Thoracic aorta (tissue), 2 donors: Measurements from ENCODE around the gene DYNLRB1. TPM values are rescaled to one million over a fixed set of nuclear protein-coding genes. Genes with fewer than 3 reads are reported as not detected.

ENCODE experiments used
- ATAC-seq: fragments of 150-250 bp; one replicate; pipeline ENCODE4 v1.8.0; 2017; ENCODE audit warnings: low read depth; ENCODE audit not compliant: insufficient number of reproducible peaks, low FRiP score
- DNase-seq: peaks from one replicate; pipeline ENCODE4 v3.0.0-alpha.2; 2020; ENCODE audit warnings: low spot score
- H3K27ac ChIP-seq, 2 donors: fragments of 200-600 bp; sonication (generic); 1 replicate in 1 of 2; 2 replicates in 1 of 2; pipeline ENCODE4 v1.5.1; 2016; ENCODE audit warnings: mild to moderate bottlenecking in 2 of 2, moderate library complexity in 2 of 2
- H3K27me3 ChIP-seq: fragments of 200-600 bp; sonication (generic); replicated peaks from 2 replicates; pipeline ENCODE4 v1.6.0; 2016; ENCODE audit warnings: mild to moderate bottlenecking; ENCODE audit not compliant: insufficient read depth
- H3K36me3 ChIP-seq: fragments of 200-600 bp; sonication (generic); one replicate; pipeline ENCODE4 v1.5.1; 2016
- H3K4me1 ChIP-seq, 2 donors: fragments of 200-600 bp; sonication (generic); 1 replicate in 1 of 2; 2 replicates in 1 of 2; pipeline versions ENCODE4 v1.5.1 to v1.6.0; 2016; ENCODE audit warnings: low read depth in 2 of 2, mild to moderate bottlenecking in 1 of 2; ENCODE audit not compliant: control insufficient read depth in 1 of 2
- H3K4me3 ChIP-seq: fragments of 200-600 bp; sonication (generic); 2 replicates; pipeline ENCODE4 v1.5.1; 2016; ENCODE audit warnings: mild to moderate bottlenecking
- H3K9me3 ChIP-seq: fragments of 200-600 bp; sonication (generic); 2 replicates; pipeline ENCODE4 v1.5.1; 2016
- CTCF ChIP-seq: fragments of 200-600 bp; sonication (generic); IDR thresholded peaks from one replicate; pipeline ENCODE4 v1.5.1; 2019; ENCODE audit warnings: antibody characterized with exemption
- total RNA-seq, 2 donors: library from RNA; depleted of rRNA; stranded (reverse); fragments of >200 nt; gene quantifications; one replicate each; pipeline versions ENCODE4 v1.1.0 to v1.2.3, GENCODE V29; 2016

DYNLRB1 gene
- total RNA-seq, 2 donors from 2014 or later, result 115 to 138 TPM

DNA sequence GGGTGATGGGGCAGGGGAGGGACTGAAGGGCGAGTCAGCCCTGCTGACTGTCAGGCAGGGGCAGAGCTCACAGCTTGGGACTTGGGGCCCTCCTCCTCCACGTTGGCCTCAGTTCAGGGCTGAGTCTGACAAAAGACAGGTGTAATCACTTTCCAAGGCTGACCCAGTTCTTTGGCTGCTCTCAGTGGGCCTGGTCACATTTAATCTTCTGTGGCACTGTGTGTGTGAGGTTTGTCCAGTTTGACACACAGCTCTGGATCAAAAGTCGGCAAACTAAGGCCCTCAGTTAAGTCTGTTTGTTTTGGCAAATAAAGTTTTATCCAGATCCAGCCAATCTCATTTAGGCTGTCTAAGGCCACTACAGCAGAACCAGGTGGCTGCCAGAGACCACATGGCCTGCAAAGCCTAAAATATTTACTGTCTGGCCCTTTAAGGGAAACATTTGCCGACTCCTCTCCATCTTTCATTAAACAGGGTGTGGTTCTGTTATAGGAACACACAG, 37.2 kb downstream of the DYNLRB1 start:
- H3K36me3 ChIP-seq, result no peaks in the 10 kb centered on the region
- TF ChIP-seq CTCF, result no peak
- H3K4me1 ChIP-seq, result peaks cover 0 to 15% of the 10 kb centered on the region in 2 donors
- H3K9me3 ChIP-seq, result no peaks in the 10 kb centered on the region
- DNase-seq (no peak), ATAC-seq (no peak)
- no peak overlapping the region for H3K4me3 ChIP-seq
- no peaks in the 10 kb centered on the region for H3K27me3 ChIP-seq
- no peak overlapping the region for H3K27ac ChIP-seq

GRCh38 chr20:34557936-34558319, 41.7 kb downstream of the DYNLRB1 start:
- Histone ChIP-seq H3K36me3 (no peaks in the 10 kb centered on the region), H3K27me3 (no peaks in the 10 kb centered on the region), H3K27ac (peak overlapping the region; percentile 98 to 99), H3K4me3 (peak overlapping the region; percentile 90), H3K9me3 (no peaks in the 10 kb centered on the region), H3K4me1 (peaks cover 0 to 15% of the 10 kb centered on the region in 2 donors)
- DNase-seq (no peak), ATAC-seq (no peak)
- TF ChIP-seq CTCF, result no peak

- Histone ChIP-seq H3K4me1 (peaks cover 0 to 10% of the 10 kb centered on the region in 2 donors), H3K9me3 (no peaks in the 10 kb centered on the region), H3K4me3 (peak within 1 kb of the TSS; percentile 90), H3K27ac (peak within 1 kb of the TSS; percentile 98 to 99), H3K36me3 (no peaks in the 10 kb centered on the region), H3K27me3 (no peaks in the 10 kb centered on the region)
- TF ChIP-seq CTCF, result no peak
- ATAC-seq, result peak; percentile 86
- DNase-seq, result peak; percentile 90
These were observed 42.3 kb downstream of the DYNLRB1 start, which contains the start of gene MAP1LC3A for GRCh38 chr20:34558320-34559218. Gene MAP1LC3A, plus strand, starts transcription at chr20:34558718. Its CDS starts 151 bp downstream, at chr20:34558869.

DNA sequence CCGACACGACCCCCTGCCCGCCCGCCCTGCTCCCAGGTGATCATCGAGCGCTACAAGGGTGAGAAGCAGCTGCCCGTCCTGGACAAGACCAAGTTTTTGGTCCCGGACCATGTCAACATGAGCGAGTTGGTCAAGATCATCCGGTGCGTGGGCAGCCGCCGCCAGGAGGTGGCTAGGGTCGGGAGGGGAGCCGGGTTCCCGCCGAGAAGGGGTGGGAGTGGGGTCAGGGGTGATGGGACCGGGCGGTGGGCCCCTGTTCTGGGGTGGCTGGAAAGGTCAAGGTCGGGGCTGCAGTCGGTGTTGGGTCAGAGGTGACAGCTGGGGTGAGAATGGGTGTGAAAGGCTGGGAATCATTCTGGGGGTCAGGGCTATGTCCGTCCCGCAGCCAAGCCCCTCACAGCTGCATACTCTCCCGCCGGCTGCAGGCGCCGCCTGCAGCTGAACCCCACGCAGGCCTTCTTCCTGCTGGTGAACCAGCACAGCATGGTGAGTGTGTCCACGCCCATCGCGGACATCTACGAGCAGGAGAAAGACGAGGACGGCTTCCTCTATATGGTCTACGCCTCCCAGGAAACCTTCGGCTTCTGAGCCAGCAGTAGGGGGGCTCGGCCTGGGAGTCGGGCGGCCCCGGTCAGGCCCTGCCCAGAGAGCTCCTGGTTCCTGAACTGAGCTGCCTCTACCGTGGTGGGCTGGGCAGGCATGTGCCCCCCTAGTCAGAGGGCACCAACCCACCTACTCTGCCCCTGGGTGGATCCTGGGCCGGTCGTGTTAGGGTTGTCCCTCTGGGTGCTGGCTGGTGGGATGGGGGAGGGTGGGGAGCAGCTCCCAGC, 43.3 kb downstream of the DYNLRB1 start:
- Histone ChIP-seq H3K9me3 (no peaks in the 10 kb centered on the region), H3K4me3 (peak overlapping the region; percentile 90), H3K27me3 (no peaks in the 10 kb centered on the region), H3K4me1 (peaks cover 0 to 5% of the 10 kb centered on the region in 2 donors), H3K27ac (peak overlapping the region; percentile 98 to 99), H3K36me3 (no peaks in the 10 kb centered on the region)
- ATAC-seq (no peak), DNase-seq (no peak)
- peak; percentile 12 for TF ChIP-seq CTCF

DNA sequence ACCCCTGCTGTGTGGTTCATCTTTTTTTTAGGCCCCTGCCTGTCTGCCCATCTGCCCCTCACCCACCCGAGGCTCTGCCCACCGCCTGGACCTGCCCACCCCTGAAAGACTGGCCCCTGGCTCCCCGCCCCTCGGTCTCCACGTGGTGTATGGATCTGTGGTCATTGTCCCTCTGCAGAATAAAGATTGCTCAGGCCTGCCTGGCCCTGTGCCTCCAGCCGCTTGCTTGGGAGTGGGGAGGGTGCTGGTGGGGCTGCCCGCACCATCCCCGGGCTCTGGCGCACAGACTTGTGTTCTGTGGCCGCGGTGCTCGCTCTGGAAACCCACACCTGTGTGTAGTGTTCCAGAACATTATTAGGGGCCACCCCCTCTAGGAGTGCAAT, 43.9 kb downstream of the DYNLRB1 start:
- no peak for ATAC-seq
- Histone ChIP-seq H3K4me1 (peaks cover 0 to 5% of the 10 kb centered on the region in 2 donors), H3K36me3 (no peaks in the 10 kb centered on the region), H3K4me3 (no peak overlapping the region), H3K27ac (no peak overlapping the region), H3K27me3 (no peaks in the 10 kb centered on the region), H3K9me3 (no peaks in the 10 kb centered on the region)
- no peak for DNase-seq
- no peak for TF ChIP-seq CTCF
